Activated CD8-positive, alpha-beta memory T cell treated with anti-CD3 and anti-CD28 coated beads for 48 hours (primary cell): Measurements from ENCODE around the gene PDGFD.

ENCODE experiments used
- DNase-seq, 3 experiments: peaks; one replicate each; pipeline ENCODE4 v3.0.0-alpha.2; 2020; ENCODE audit warnings: low read depth in 2 of 3, low spot score in 2 of 3

The PDGFD gene

DNA sequence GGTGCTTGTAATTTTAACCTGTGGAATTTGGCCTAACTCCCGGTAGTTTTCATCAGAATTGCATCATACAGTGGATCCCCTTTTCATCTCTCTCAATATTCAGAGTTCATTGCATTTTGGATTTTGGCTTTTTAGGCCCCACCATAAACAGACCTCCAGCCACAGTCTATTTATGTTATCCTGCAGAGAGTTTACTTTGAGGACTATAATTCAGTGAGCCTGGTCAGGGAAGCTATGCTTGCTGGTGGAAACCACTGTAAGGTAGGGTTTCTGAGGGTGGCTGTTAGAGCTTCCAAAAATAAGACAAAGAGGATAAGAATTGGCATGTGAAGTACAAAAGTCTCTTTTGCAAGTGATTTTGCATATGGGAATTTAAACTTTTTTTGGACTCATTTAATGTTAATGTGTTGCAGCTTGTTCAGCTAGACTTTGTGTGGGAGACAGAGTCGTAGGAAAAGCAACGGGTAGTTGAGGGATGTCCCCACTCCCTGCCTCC is 162.3 kb downstream of the PDGFD start:
- no peak for DNase-seq

DNA sequence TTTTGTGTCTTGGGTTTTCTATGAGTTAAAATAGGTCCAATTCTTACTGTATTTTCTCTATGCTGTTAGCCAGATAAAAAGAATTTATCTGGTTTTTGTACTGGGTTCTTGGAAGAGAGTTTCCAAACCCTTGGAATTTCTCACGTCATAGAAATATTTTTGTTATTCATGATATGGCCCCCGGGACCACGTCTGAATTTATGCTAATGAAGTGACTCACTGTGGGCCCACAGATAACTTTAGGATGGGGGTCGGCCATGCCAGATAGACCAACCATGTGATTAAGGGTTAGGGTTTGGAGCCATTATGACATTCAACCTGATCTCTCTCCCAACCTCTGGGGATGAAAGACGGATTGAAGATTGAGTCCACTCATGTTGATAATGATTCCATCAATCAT is 163.1 kb downstream of the PDGFD start:
- DNase-seq = no peak

DNA sequence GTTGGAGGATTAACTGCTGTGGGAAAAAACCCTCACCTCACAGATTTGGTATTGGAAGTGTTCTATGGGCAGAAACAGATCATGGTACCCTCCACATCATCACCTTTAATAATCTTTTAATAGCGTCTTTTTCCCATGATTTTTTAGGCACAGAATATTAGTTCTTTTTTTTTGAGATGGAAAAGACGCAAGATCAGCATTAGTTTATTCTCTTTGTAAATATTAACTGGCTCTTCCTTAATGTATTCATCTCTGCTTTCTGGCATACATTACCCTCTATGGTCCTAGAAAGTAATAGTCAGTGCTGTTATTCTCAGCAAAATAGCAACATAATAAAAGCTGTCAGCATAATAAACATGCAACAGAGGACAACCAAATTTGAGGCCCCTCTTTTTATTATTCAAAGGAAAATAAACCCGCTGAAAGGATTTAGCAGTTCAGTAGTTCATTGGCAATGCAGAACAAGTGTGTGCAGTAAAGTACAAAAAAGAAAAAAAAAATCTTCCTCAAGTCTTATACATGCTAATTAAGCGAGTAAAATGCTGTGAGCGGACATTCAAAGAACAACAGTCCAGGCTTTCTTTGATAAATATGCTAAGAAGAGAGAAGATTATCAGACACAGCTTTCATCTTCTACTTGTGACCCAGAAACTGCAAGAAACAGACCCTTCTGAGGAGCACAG is 165.0 kb downstream of the PDGFD start:
- no peak for DNase-seq

DNA sequence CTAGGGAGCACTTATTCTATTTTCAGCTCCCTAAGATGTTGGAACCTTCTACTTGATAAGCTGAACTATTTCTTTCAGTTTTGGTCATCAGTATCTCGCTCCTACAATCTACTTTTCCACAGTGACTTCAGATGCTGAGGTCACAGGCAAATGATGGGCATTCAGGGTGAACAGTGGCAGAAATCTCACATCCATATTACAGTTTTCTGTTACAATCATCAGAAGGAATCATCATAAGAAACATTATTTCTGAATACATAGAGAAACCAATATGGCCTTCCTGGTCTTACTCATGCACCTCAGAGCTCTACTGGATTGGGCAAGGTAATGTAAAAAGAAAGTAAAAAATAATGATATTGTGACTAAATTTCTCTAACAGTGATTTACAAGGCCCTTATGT is 166.9 kb downstream of the PDGFD start:
- no peak for DNase-seq

DNA sequence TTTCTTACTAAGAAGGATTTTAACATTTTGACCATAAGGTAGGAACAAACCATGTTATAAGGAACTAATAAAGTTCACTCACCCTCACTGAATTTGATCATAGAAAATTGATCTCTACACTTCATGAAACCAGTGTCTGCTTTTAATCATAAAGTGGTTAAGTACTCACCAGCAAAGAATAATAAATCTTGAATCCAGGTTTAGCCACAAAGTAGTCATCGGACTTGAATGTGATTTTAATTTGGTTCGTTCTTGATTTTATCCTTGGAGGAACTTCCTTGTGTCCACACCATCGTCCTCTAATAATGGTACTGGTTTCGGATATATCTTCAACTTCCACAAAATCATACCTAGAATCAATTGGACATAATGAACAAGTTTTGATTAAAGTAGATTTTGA is 168.1 kb downstream of the PDGFD start:
- DNase-seq = no peak

DNA sequence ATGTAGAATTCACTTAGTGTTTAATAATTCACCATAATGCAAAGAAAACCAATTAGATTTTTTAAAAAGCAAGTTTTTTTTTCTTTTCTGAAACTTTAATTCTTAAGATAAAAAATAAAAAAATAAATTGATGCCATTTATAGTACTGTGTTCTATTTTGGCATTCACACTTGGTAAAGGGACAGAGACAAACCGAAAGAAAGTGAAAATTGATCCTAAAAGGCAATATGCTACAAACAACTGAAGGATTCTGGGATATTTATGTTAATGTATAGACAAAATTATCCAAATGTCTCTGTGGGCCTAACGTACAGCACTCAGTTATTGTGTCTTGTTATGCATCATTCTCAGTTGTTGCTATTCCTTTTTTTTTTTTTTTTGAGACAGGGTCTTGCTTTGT is 169.4 kb downstream of the PDGFD start:
- no peak for DNase-seq

DNA sequence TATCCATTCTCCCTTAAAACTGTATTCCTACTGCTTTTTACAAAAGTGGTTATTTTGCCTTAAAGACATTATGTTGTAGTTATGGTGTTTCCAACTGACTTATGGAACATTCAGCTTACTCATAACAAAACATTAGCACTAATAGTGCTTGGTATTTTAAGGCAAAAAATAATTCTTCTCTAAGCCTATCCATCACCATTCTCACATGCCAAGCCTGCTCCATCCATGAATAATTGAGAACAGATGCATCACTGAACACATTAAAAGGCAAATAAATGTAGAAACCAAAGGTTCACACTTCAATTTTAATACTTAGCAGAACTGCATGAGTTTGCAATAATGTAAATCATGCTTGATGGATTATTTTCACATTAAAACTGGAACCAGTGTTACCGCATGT is 169.9 kb downstream of the PDGFD start:
- DNase-seq = no peak

DNA sequence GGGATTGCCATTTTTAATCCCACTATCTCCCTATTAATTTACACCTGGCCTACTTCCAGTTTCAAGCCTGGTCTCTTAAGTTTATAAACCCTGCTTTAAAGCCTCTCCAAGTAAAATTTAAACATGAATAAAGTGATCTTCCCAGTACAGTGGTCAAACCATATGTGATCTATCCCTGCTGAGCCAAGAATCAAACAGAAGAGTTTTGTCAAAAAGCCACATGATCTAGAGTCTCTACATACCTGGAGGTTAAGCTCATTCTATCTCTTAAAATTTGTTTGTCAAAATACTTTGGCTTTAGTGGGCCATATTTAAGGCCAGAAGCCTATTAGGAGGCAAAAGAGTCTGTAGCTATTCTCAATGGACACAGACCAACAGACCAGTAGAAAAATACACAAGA is 170.4 kb downstream of the PDGFD start:
- no peak for DNase-seq

DNA sequence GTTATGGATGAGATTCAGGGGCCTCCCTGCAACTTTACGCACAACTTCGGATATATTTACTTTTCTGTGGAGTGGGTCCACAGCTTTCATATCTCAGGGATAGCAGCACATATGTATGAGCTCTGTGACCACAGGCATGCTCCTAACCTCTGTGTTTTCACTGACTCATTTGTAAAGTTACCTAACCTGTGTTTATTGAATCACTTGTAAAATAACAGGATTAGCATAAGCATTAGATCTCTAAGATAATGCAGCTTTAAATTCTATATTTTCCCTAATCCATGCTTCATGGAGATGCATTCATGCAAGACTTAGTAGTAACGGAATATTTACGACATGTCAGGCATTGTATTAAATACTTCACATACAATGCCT is 175.4 kb downstream of the PDGFD start:
- DNase-seq = no peak

DNA sequence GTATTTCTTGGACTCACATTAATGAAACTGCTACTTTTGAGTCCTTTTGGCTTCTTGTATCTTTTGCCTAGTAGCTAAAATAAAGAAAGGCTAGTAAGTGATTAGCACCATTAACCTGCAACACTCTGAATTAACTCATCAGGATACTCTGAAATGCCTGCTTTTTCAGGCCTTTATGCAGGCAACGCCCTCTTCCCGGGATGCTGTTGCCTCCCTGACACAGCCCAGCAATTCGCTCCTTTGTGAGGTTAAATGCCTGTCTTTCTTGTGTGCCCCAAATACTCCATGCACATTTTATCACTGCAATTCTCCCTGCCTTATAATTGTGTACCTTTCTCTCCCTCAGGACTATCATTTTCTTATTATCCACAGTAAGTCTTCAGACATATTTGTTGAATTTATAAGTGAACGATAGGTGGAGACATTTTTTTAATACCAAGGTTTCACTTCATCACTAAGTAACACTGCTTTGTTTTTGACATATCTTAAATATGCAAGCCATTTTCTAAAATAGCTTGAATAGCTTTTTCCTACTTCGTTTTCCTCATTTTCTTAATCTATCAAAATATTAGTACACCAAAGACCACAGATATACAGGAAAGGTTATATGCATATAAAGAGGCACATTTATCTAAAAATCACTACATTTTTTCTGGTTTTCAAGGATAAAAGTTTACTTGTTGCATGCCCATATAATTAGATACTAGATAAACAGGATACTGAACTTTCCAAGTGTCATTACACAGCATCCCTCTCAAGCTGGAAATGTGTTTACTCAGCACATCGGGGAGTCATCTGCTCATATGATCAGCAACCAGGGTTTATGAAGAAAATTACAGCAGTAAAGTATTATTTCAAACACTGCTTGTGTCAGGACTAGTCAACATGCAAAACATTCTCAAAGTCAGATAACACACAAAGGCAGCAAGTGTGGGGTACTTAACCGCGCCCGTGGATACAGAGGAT is 176.0 kb downstream of the PDGFD start:
- no peak for DNase-seq

DNA sequence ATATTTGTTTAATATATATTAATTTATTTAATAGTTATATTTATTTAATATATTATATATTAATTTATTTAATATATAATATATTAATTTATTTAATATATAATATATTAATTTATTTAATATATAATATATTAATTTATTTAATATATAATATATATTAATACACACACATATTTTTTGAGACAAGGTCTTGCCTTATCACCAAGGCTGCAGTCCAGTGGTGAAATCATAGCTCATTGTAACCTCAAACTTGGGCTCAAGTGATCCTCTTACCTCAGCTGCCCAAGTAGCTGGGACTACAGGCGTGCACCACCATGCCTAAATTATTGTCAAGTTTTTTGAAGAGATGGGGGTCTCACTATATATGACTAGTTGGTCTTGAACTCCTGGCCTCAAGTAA is 178.9 kb downstream of the PDGFD start:
- DNase-seq = no peak

DNA sequence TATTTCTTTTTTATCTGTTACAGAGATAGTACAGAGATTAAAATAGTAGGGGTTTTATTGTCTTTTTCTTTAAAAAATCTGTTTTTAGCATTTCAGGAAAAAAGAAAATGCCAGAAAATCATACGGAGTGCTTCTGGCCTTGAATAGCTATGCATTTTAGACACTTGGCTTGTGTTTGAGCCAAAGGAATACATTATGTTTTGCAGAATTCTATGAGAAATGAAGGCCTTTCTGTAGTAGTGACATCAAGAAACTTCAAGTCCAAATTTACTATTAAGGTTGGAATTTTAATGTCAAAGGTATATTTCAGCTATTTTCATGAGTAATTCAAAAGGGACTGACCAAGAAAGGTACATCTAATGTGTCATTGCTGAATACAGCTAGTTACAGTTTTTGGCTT is 183.8 kb downstream of the PDGFD start:
- DNase-seq = no peak

DNA sequence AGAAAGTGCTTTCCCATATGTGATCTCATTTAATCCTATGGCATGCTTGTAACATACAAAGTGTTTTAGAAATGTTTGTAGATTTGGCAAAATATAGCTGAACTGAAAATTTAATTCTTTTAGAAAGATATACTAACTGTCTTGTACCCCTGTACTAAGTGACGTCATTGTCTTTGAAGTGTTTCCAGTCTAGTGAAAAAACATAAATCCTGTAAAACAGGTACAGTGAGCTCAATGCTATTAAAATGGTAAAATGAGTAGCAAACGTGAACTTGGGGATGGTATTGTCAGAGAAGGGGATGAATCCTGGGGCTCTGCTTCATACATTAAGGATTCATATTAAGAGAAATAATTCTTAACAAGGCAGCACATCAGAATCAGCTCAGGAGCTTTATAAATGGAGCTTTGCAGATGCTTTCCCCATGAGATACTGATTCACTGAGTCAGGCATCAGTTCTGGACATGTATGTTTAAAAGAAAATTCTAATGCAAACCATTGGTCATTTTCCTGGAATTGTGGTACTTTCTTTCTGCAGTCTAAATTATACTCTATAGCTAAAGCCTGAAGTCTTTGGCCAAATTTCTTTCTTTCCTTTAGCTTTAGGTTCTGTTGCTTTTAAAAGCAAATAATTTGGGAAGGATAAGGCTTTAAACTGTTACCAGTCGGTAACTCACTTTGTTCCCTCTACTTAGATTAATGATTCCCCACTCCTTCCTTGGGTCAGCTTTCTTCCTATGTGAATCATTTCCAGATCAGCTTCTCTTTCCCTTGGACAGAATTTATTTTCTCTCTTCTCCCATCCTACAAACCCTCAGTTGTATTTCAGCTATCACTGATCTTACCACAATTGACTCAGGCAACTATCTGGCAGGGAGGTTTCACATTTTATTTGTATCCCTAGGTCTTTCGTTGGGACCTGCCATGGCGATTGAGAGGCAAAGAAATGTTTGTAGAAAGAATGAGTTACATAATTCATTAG is 185.0 kb downstream of the PDGFD start:
- no peak for DNase-seq

DNA sequence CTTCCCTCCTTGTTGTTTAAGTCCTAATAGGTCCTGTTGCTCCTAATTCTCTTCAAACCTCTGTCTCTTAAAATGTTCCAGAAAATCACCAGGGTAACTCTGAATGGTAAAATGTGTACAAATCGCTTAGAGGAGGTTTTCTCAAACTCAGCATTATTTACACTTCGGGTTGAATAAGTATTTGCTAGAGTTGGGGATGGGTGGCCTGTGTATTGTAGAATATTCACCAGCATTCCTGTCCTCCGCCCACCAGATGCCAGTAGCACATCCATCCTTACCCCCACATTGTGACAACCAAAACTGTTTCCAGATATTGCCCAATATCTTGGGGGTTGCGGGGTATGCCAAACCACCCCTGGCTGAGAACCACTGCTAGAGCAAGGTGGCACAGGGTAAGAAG is 191.9 kb downstream of the PDGFD start:
- no peak for DNase-seq

DNA sequence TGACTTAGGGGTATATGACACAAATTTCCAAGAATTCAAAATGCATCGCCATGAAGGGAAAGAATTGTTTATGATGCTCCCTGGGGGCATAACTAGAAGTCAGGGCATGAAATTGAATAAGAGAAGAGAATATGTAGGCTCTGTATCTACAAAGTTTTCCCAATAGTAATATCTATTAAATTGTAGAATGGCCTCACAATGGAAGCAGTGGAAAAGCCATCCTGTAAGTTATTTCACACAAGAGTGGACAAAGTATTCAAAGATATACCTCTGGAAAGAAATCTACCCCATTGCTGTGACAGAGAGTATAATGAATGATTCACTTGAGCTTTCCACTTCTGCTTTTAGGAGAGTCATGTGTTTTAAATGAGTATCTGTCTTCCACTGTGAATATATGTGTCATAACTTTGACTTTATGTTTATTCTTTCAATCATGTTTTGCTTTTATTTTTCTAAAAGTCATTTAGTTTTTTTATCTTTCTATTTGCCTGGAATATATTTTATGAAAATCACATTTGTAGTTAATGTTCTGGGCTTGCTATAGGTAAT is 193.2 kb downstream of the PDGFD start:
- DNase-seq = no peak

DNA sequence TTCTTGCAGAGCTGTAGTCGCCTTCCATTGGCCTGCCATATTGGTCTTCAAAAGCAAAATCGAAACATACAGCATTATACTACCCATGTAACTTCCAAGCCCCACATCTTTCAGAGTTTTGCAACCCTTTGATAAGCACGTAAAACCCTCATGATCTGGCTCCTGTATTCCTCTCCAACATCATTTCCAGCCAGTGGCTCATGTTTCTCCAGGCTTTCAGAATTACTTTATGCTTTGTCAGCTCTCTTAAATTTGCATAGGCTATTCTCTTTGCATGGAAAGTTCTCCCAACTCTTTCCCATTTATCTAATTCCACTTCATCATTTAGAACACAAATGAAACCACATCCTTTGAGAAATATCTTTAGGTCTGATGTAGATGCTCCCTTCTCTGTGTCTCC is 195.3 kb downstream of the PDGFD start:
- no peak for DNase-seq

DNA sequence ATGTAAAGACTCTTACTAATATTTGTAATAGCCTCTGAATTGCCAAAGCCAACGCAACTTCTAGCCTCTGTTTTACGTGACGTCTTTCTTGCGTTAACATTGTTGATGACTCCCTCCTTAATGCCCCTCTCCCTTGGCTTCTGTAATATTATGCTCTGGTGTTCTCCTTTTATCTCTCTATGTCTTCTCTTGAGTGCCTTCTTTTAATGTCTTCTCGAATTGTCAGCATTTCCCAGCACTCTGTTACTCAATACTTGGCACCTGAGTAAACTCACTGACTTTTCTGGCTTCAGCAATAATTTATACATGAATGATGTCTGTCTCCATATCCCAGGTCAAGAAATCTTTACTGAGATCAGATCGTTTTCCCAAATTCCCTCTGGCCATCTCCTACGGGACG is 196.0 kb downstream of the PDGFD start:
- no peak for DNase-seq

DNA sequence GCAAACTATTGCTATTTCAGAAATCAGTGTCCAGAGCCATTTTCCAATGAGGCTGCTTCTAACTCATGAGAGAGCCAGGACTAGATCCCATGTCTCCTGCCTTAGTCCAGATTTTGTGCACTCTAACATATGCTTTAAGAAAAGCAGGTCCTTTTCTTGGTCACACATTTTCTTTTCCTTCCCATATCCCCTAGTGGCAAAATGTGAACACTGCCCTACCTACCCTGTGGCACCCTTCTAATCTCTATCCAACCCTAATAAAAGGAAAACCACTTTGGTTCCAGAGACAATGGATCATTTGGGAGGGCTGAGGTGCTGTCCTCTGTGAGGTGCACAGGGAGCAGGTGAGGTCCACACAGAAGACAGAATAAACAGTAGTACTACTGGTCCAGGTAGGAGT is 199.6 kb downstream of the PDGFD start:
- no peak for DNase-seq

DNA sequence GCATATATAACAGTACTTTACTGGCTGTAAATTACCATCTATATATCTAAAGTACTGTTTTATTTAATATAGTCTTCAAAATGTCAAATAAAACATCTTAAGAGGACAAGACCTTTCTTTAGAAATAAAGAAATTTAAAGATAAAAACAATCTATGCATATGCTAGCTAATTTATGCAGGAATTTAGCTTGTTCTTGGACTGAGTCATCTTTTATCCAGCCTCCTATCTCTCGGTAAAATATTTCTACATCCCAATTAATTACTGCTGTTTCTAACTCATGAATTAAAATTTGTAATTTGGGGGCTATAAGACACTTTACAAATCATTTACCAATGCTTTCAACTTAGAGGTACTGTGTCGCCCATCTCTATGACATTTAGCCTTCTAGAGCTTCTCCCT is 200.3 kb downstream of the PDGFD start:
- DNase-seq = no peak

DNA sequence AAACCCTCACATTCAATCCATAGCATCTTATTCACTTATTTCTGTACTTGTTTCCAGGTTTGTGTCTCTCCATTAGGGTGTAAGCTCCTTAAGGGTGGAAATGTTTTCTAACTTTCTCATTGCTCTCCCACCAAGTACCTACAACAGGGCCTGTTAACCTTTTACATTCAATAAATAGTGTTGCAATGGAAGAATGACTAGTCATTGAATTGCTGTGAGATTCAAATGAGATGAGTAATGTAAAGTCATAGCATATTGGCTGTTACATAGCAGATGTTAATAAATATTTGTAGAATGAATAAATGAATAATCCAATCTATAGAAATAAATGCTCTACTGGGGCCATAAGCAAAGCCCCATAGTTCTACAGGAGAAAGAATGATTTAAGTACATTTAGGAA is 202.9 kb downstream of the PDGFD start:
- no peak for DNase-seq

DNA sequence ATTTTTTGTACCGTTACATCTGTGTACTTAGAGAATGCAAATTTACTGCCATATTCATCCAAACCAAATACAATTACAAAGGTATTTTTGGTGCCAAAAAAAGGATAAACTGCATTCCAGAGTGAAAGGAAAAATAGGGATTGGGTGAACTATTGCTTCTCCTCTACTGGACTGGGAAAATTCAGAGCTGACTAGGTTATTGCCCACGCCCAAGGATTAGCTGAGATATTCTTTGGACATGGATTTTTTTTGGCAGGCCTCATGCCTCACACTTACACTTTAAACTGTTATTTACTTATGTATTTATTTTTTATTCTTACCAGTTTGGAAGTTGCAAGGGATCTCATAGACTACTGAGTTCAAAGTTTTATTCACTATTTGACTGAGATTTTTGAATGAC is 203.8 kb downstream of the PDGFD start:
- no peak for DNase-seq
